A549 (cell line): ENCODE measurements around the gene CD200R1L.

Experiments
- HDAC2 ChIP-seq: fragments of 200-600 bp; sonication (generic); IDR thresholded peaks from 2 replicates; pipeline ENCODE4 v1.6.1; 2016
- POLR2A ChIP-seq: IDR thresholded peaks from 2 replicates; pipeline ENCODE4 v1.6.1; 2012; ENCODE audit warnings: mild to moderate bottlenecking, low read length
- RFX5 ChIP-seq: fragments of 450-650 bp; IDR thresholded peaks from 2 replicates; pipeline ENCODE4 v1.7.1; 2014; ENCODE audit warnings: antibody characterized with exemption, mild to moderate bottlenecking, moderate library complexity
- TF ChIP-seq, protein P1 (sequence below): fragments of >200 bp; sonication (Bioruptor Twin); formaldehyde crosslinking; IDR thresholded peaks from 3 replicates; pipeline ENCODE4 v1.5.1; 2016

DNA sequence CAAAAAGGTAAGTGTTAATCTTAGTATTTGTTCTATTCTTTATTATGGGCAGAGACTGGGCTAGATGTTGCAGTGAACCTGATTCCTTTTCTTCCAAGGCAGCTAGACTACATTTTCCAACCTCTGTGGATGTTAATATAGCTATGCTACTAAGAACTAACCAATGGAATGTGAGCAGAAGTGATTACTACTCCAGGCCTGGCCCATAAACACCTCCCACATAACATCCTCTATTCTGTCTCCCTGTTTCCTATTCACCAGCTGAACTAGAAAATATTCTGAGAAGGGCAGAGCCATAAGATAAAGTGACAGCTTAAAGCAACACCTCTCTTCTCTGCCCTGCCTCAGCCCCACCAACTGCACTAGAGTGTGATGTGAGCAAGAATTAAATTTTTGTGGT lies 29.4 kb downstream of the CD200R1L start:
- TF ChIP-seq, protein P1, sequence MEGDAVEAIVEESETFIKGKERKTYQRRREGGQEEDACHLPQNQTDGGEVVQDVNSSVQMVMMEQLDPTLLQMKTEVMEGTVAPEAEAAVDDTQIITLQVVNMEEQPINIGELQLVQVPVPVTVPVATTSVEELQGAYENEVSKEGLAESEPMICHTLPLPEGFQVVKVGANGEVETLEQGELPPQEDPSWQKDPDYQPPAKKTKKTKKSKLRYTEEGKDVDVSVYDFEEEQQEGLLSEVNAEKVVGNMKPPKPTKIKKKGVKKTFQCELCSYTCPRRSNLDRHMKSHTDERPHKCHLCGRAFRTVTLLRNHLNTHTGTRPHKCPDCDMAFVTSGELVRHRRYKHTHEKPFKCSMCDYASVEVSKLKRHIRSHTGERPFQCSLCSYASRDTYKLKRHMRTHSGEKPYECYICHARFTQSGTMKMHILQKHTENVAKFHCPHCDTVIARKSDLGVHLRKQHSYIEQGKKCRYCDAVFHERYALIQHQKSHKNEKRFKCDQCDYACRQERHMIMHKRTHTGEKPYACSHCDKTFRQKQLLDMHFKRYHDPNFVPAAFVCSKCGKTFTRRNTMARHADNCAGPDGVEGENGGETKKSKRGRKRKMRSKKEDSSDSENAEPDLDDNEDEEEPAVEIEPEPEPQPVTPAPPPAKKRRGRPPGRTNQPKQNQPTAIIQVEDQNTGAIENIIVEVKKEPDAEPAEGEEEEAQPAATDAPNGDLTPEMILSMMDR: no peak
- TF ChIP-seq POLR2A: no peak
- TF ChIP-seq RFX5: no peak
- TF ChIP-seq HDAC2: no peak
